HG03196 (cell line): ENCODE results near the gene FXYD6.
"Not testable (repeated sequence)": the region's sequence is repeated elsewhere in the genome, so short reads cannot be mapped to it uniquely, and the experiment has no call there.

Experiments used
- ATAC-seq: cut with Tn5 transposase; IDR thresholded peaks from one replicate; pipeline ENCODE4 v1.9.1; 2021; ENCODE audit not compliant: unreplicated experiment

The FXYD6 gene

DNA sequence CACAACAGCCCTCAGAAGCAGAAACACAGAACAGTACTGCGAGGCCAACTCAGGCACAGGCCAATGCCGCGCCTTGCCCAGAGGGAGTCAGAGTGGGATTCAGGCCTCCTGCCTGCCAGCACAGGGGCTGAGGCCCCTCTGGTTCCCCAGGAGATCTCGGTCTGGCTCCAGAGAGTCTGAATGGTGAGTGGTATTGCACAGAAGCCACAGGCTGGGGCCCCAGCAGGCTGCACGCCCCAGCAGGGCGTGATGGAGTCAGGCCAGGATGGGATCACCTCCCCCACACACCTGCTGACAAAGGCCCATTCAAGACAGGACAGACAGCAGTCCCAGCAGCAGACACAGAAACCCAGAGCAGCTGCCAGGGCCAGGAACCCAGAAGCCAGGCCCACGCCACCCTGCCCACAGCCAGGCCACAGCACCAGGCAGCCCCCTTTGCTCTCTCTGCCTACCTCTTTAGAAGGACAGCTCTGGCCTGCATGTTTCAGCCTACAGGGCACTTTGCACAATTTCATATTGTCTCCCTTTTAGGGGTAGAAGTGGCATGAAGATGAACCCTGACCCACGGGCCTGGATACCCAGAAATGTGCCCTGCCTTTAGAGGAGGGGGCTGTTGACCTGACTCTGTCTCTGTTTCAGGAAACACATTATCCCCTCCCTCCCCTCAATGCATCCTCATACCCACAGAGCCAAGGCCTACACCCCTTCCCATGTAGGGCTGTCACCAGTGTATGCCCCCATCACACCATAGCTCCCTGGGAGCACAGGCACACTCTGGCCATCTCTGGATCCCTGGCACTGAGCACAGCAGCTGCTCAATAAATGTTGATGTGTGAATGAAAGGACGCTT is 6.1 kb downstream of the FXYD6 start:
- ATAC-seq = no peak

DNA sequence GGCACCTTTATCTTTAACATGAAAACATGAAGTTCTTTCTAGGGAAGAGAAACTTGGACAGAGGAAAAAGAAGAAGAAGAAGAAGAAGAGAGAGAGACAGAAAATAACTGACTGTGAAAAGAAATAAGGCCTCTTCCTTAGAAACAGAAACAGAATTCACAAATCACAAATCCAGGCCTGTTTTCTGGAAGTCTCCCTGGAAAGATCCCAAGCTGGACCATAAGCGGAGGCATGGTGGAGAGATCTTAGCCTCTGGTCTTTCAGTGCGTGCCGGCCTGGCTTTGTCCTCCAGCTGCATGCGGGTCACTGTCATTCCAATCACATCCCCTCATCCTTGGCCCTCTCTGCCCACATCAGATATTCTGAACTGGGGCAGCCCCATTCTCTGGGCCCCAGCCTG is 6.9 kb downstream of the FXYD6 start:
- no peak for ATAC-seq

DNA sequence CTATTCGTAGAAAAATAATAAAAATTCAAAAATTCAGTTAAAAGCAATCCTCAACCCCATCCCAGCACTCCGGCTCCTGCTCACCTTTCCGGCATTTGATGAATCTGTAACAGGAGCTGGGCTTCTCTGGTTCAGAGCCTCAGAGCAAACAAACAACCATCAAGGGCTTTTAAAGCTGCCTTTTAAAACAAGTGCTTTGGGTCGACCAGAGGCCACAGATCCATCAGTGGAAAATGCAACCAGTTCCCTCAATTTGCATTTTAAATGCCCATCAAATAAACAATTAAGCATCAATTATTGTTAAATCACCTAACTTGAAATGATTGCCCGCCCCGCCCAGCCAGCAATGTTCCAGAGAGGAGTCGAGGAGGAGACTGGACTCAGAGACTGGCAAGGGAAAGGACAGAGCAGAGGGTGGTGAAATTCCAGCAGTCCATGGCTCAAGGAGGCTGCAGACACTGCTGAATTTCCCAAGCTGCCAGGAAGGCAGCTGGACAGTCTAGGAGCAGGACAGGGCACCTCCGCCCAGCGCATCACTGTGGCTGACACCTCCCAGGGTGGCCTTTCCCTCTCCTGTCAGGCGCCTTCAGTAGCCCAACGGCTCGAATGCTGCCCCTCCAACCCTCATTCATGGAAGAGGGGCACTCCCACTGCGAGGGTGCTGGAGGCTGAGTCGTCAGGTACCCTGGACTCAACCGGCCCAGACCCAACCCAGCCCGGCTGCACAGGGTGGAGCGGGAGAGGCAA is 7.5 kb downstream of the FXYD6 start:
- no peak for ATAC-seq

DNA sequence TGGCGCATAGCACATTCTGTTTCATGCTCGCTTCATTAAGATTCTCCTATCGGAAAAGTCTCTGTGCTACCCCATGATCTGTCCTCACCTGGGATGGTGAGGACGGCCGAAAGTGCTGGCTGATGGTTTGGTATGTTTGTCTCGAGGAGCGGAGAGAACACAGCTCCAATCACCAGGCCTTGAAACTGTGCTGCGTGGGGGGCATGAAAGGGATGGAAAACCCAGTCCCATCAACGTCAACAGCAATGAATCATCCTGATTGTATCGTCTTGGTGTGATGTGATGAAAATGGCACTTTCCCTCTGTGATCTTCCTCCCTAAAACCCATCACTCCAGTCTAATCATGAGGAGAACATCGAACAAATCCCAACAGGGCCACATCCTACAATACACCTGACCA is 8.4 kb downstream of the FXYD6 start:
- no peak for ATAC-seq

DNA sequence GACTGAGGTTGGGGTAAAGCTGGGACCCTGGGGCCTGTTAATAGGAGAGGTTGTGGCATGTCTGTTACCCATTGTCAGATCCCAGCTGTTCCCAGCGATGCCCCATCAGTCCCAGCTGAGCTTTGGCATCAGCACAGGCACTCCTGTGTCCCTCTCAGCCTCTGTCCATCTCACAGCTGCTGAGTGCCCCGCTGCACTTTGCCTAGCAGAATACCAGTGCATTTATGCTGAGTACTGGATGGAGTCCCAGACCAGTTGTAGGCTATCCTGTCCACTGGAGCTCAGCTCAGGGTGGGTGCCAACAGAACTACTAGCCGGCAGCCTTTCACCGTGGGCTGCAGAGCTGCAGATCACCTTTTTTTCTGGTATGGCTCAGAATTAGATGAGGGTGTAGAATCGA is 9.9 kb downstream of the FXYD6 start:
- no peak for ATAC-seq

DNA sequence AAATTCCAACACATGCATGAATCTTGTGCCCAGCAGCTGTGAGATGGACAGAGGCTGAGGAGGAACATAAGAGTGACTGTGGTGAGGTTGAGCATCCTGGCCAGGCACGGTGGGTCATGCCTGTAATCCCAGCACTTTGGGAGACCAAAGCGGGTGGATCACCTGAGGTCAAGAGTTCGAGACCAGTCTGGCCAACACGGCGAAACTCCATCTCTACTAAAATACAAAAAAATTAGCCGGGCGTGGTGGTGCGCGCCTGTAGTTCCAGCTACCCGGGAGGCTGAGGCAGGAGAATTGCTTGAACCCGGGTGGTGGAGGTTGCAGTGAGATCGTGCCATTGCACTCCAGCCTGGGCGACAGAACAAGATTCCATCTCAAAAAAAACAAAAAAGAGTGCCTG is 10.9 kb downstream of the FXYD6 start:
- not testable (repeated sequence) for ATAC-seq

DNA sequence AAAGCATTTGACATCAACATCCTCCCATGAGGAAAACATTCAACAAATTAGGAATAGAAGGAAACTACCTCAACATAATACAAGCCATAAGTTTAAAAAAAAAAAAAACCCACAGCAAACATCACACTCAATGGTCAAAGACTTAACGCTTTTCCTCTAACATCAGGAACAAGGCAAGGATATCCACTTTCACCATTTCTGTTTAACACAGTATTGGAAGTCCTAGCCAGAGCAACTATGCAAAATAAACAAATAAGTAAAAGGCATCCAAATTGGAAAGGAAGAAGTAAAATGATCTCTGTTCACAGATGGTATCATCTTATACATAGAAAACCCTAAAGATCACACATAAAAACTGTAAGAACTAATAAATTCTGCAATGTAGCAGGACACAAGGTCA is 13.1 kb downstream of the FXYD6 start:
- no peak for ATAC-seq

DNA sequence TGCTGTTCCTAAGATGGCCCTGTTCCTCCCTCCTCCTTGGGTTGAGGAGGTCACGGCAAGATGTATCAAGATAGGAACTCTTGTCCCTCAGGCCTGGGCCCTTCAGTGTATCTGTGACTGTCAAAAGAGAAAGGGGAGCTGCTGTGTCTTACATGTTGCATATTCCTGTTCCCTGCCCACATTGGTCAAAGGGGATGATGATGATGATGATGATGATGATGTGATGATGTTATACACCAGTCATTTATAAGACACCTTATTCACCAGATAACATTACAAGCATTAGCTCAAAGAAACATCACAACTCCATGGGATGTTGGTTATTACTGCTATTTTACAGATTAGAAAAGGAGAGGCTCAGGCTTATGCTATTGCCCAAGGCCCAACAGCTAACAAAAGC is 13.7 kb downstream of the FXYD6 start:
- no peak for ATAC-seq

DNA sequence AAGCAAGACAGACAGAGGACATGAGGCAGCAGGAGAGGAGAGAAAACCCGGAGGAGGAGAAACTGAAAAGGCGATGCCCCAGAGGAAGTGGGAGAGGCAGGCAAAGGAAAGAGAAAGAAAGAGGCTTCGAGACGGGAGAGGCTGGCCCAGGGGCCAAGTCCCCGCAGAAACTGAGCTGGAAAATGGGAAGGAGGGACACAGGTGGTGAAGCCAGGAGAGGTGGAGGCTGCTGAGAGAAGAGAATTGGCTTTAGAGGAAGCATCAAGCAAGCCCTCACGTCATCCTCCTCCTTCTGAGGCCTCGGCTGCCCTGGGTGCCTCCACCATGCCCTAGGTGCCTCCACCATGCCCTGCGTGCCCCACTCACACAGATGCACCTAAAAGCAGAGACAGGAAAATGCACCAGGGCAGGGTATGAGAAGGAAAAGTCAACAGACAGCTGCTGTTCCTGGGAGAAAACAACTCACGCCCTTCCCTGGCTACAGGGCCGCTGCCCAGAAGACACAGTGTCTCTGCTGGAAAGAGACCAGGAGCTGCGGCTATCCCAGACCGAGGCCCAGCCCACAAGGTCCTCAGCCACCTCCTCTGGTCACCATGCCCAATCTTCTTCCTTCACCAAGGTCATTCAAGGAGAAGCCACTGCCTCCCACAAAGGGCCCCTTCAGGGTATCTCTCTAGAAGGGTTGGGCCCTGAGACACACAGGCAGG is 14.3 kb downstream of the FXYD6 start:
- ATAC-seq = no peak

DNA sequence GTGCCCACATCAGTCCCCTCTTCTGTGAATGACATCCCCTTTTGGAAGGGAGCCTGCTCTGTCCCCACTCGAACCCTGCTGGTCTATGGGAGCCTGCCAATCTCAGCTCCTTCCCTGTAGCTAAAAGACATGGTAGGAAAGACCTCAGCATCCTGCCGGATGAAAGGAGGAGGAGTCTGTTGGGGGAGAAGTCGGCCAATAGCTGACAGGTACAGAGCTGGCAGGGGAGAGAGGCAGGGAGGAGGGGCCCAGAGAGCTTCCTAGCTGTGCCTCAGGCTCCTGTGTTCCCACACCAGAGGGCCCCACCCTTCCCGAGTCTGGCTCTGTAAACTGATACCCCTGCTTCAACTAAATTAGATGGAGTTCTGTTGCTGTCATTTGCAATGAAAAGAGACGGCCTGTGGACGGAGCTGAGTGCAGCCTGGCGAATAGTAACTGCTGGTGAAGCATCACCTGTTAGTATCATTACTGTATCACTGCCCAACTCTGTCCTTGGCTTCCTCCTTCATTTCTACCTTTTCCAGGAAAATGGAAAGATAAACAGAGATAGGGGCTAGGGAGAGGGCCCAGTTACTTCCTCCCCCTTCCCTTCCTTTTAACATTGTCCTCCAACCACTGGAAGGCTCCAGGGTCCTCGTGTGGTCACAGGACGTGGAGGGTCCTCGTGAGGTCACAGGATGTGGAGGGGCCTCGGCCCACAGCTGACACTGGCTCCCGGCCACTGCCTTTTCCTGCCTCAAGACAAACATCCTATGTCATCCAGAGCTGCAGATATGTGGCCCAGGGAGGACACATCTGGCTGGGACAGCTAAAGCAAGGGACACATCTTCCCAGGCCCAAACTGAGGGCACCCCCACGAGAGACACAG is 15.1 kb downstream of the FXYD6 start:
- no peak for ATAC-seq

DNA sequence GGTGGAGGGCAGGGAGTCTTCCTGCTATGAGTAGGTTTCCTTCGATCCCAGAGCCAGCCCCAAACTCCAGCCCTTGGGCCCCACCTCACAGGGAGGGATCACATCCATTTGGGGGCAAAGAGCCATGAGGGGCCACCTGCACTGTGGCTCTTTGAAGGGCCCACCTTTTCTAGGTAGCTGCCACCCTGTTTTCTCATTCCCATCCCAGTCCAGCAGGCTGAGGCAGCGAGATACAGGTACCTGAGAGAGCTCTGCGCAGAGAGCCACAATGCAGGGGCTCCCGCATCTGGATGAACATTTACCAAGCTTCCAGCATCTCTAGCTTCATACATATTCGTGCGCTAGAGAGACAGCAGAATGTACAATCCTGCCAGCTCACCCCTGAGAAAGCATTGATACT is 16.3 kb downstream of the FXYD6 start:
- ATAC-seq = no peak

DNA sequence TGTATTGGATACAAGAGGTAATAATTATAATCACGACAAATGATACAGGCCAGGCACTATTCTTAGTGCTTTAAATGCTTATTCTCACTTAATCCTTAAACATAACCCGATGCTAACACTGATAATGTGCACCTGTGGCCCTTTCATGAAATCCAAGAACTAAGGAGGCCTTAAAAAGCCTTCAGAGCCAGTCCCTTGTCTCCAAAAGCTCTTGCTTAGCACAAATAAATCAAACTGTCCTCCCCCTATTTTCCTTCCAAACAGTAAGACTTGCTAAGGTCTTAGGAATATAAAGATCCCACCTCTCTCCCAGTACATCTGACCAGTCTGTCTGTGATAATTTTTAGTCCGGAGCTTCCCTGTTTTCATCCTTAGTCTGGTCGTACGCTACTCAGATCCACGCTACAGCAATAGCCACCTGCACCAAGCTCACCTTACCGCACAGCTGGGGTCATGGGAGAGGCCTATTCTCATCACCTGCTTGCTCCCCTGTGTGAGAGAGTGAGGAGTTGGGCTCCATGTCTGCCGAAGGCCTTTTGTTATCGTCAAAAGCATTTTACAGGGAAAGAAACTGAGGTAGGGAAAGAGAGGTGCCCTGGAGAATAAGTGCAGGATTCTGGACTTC is 16.9 kb downstream of the FXYD6 start:
- no peak for ATAC-seq

DNA sequence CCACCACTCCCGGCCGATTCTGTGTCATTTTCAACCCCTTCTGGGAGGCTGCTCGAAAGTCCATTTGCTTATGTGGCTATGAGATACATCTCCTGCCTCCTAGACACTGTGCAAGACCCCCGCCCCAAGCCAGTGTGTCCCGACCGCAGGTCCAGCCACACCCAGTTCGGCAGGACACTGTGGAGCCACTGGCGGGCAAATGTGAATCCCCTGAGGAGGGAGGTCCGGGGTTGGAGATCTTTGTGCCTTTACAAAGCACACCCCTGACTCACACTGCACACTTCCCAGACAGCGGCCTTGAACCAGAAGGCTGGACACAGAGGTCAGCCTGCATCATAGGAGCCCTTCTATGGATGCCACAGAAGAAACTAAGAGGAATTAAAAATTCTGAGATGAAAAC is 17.4 kb downstream of the FXYD6 start:
- ATAC-seq = no peak

DNA sequence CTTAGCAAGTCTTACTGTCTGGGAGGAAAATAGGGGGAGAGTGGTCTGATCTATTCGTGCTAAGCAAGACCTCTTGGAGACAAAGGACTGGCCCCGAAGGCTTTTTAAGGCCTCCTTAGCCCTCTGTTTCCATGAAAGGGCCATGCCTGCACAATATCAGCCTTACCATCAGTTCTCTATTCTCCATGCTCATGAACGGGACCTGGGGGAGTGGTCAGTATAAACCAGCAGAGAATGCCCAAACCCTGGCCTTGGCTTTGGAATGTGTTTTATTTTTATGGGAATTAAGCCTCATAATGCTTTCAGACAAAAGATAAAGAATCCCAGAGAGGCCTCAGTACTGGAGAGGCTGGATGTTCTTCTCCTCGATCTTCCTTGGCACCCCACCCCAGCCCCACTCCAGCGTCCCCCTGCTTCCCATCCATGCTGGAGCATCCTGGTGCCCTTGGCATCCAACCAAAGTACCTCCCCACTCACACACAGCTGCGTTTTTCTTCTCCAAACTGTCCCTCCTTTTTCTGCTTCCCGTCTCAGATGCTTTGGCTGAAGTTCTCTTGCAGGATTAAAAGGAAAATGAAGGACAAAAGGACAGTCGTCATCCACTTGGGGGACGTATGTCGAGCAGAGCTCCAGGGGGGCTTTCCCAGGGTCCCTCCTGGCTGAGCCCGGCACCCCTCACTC is 18.6 kb downstream of the FXYD6 start:
- no peak for ATAC-seq

DNA sequence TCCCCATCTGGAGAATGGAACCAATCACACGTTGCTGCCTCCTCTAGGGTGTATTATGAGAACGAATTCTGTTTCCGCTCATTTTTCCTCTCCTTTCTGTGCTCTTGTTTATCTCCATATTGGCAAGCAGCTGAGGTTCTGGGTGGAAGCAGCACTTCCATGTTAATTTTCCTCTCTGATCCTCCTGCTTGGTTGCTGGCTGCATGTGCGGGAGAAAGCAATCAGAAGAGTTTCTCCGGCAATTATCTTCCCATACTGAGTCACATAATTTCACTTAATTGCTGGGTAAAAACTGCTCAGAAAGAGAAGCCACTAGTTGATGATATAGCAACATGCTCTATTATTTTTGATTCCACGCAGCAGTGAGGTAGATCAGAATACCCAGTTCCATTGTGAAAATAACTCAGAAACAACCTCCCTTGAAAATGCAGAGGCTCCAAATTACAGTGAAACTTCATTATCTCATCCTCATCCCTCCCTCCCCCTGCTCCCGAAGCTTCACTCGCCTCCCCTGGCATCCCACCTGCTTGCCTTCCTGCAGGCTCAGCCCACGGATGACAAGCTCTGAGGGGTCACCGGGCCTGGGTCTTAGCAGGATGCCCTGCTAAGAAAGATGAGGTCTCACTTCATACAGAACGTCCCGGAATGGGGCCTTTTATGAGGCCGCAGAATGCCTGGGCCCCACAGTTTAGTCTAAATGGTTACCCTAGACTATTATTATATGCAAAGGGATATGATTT is 20.4 kb downstream of the FXYD6 start:
- no peak for ATAC-seq

DNA sequence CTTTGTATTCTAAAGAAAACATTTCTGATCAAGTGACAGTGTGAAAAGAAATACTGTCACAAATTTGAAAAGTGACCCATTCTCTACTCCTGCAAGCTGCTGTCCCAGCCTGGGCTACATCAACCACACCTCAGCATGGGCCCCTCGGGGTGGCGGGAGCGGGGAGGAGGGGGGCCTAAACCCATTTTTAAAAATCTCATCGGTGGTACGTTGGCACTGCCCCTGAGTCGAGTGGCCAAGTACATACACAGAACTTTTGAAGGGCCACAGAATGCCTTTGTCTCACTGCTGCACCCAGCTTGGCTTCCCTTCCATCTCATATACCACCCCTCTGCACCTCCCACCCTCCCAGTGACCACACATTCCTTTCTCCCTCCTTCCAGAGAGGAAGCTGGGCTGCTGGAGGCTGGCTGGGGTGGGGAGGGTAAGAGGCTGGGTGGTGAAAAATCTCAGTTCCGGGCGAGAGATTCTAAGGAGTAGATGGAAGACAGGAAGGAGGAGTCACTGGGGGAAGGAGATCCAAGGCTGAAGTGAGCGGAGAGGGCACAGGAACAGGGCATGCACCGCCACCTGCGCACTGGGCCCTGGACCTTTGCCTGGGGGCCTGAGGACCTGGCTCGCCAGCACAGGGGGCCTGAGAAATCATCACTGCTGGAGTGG is 21.1 kb downstream of the FXYD6 start:
- ATAC-seq = no peak

DNA sequence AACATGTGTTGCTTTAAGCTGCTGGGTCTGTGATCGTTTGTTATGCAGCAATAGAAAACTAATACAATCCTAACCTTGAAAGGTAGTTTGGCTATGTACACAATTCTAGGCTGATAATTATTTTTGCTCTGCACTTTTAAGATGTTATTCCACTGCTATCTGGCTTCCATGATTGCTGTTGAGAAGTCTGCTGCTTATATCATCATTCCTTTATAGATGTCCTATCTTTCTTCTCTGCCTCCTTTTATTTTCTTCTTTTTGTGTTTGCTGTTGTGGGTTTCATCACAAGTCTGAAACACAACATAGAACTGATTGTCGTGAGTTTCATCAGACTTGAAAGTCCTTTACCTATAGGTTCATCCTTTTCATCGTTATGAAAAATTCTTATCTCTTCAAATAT is 24.1 kb downstream of the FXYD6 start:
- no peak for ATAC-seq

DNA sequence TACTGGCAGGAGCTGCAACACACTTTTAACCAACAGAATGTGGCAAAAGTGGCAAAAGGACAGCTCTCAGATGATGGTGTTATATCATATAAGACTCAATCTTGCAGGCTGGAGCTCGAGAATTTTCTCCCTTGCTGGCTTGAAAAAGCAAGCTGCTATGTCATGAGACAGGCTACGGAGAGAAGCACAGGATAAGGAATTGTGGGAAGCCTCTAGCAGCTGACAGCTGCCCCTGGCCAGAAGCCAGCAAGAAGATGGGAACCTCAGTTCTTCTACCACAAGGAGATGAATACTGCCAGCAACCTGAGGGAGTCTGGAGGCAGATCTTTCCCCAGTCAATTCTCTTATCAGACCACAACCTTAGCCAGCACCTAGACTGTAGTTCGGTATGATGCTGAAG is 24.6 kb downstream of the FXYD6 start:
- no peak for ATAC-seq

DNA sequence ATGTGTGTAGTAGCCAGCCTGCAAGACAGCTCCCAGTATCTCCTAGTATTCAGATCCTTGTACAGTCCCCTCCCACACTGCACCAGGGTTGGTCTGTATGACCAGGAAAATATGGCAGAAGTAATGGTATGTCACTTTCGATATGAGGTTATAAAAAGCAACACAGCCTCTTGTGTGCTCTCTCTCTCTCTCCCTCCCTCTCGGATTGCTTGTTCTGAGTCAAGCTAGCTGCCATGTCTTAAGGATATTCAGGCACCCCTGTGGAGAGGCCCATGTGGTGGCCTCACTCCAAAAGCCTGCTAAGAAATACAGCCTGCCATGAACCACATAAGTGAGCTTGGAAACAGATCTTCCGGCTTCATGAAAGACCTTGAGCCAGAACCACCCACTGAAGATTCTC is 25.4 kb downstream of the FXYD6 start:
- ATAC-seq = no peak
